Lower leg skin (tissue), 4 donors: ENCODE data around the gene MYH7. TPM values are rescaled to one million over a fixed set of nuclear protein-coding genes. Genes with fewer than 3 reads are reported as not detected.

Source experiments
- DNase-seq, 2 donors: peaks; one replicate each; pipeline ENCODE4 v3.0.0-alpha.2; 2019; ENCODE audit warnings: low spot score in 2 of 2
- H3K4me3 ChIP-seq: fragments of 200-600 bp; sonication (generic); 2 replicates; pipeline ENCODE4 v1.5.1; 2017; ENCODE audit warnings: mild to moderate bottlenecking, low read depth; ENCODE audit not compliant: poor library complexity, severe bottlenecking
- CTCF ChIP-seq, 3 donors: fragments of 450-650 bp; IDR thresholded peaks; one replicate each; pipeline ENCODE4 v1.5.1; 2016; ENCODE audit warnings: antibody characterized with exemption in 3 of 3, mild to moderate bottlenecking in 3 of 3, moderate library complexity in 2 of 3
- POLR2A ChIP-seq, 2 donors: fragments of 450-650 bp; IDR thresholded peaks; one replicate each; pipeline ENCODE4 v1.6.1; 2016 to 2017; ENCODE audit warnings: antibody characterized with exemption in 2 of 2, mild to moderate bottlenecking in 1 of 2, moderate library complexity in 1 of 2
- WGBS, 2 donors: methylation state at CpG; one replicate each; pipeline ENCODE4 v1.1.5; 2018; 5-methylcytosine and 5-hydroxymethylcytosine counted together
- intact Hi-C: fragments of 100-400 bp; cut with DNase I; formaldehyde crosslinking; loops from one replicate; pipeline ENCODE4 v1.15.0; 2023; ENCODE audit warnings: low total_unique reads
- total RNA-seq, 4 donors: library from RNA; depleted of rRNA; stranded (reverse); fragments of >200 nt; gene quantifications; one replicate each; pipeline ENCODE4 v1.1.0, GENCODE V29; 2016

MYH7 gene
- total RNA-seq, 4 donors from 2014 or later = 0.06 to 0.13 (median 0.08) TPM; not detected in 1

- no peak for DNase-seq
- TF ChIP-seq POLR2A (IDR thresholded peaks at IDR 0.05) = no peak
- TF ChIP-seq CTCF (IDR thresholded peaks at IDR 0.05) = no peak
- 88 to 93% methylated on average over 29 of the region's 29 CpGs for WGBS, 2 donors
- no peak overlapping the region for H3K4me3 ChIP-seq
- intact Hi-C loops = loop anchor here (5.0 to 10.0 kb wide), 2 partner anchors 57 to 120 kb away; no protein-coding TSS in a partner anchor
Measured at GRCh38 chr14:23384364-23385080, 50.9 kb downstream of the MYH7 start.

GRCh38 chr14:23382731-23383440, 52.6 kb downstream of the MYH7 start:
- H3K4me3 ChIP-seq = no peak overlapping the region
- 71 to 80% methylated on average over 10 of the region's 10 CpGs for WGBS, 2 donors
- no peak for DNase-seq
- no peak for TF ChIP-seq POLR2A (IDR thresholded peaks at IDR 0.05)
- no peak for TF ChIP-seq CTCF (IDR thresholded peaks at IDR 0.05)
- intact Hi-C loops = loop anchor here (5.0 to 10.0 kb wide), 2 partner anchors 56 to 118 kb away; no protein-coding TSS in a partner anchor

GRCh38 chr14:23382276-23382675, 53.2 kb downstream of the MYH7 start:
- WGBS, 2 donors = 93 to 94% methylated on average over 6 of the region's 6 CpGs
- no peak for DNase-seq
- intact Hi-C loops = loop anchor here (5.0 to 10.0 kb wide), 2 partner anchors 55 to 117 kb away; no protein-coding TSS in a partner anchor
- H3K4me3 ChIP-seq = no peak overlapping the region
- no peak for TF ChIP-seq POLR2A (IDR thresholded peaks at IDR 0.05)
- no peak for TF ChIP-seq CTCF (IDR thresholded peaks at IDR 0.05)

GRCh38 chr14:23381871-23382270, 53.6 kb downstream of the MYH7 start:
- intact Hi-C loops = loop anchor here (5.0 to 10.0 kb wide), 2 partner anchors 55 to 117 kb away; no protein-coding TSS in a partner anchor
- TF ChIP-seq CTCF (IDR thresholded peaks at IDR 0.05) (no peak), POLR2A (IDR thresholded peaks at IDR 0.05) (no peak)
- no peak overlapping the region for H3K4me3 ChIP-seq
- DNase-seq = no peak
- whole genome bisulfite sequencing, 2 donors = 36 to 56% methylated on average over 3 of the region's 3 CpGs

- intact Hi-C loops = loop anchor here (5.0 to 10.0 kb wide), 2 partner anchors 54 to 116 kb away; no protein-coding TSS in a partner anchor
- DNase-seq = no peak
- WGBS, 2 donors = 85 to 92% methylated on average over 4 of the region's 4 CpGs
- TF ChIP-seq CTCF (IDR thresholded peaks at IDR 0.05) = no peak
- TF ChIP-seq POLR2A (IDR thresholded peaks at IDR 0.05) = no peak
- H3K4me3 ChIP-seq = no peak overlapping the region
Measured at GRCh38 chr14:23380976-23381375, 54.5 kb downstream of the MYH7 start.
